H1 (cell line): ENCODE results near the gene SYT10. TPM values are rescaled to one million over a fixed set of nuclear protein-coding genes. Genes with fewer than 3 reads are reported as not detected.

Experiments
- CBX5 ChIP-seq: fragments of 300-800, 300-1000 bp; sonication (generic); IDR thresholded peaks from 2 replicates; pipeline ENCODE4 v1.7.1; 2016; ENCODE audit warnings: antibody characterized with exemption, low read length, low read depth
- CHD7 ChIP-seq: fragments of 300-600 bp; sonication (generic); IDR thresholded peaks from 2 replicates; pipeline ENCODE4 v1.7.1; 2012; ENCODE audit warnings: low read length, moderate library complexity, mild to moderate bottlenecking, inconsistent platforms; ENCODE audit not compliant: insufficient replicate concordance
- CTBP2 ChIP-seq: IDR thresholded peaks from 2 replicates; pipeline ENCODE4 v1.7.0; 2011; ENCODE audit warnings: borderline replicate concordance, mild to moderate bottlenecking, moderate library complexity, mixed read lengths, low read length; ENCODE audit not compliant: insufficient read depth, insufficient read length
- KDM4A ChIP-seq: IDR thresholded peaks from one replicate; pipeline ENCODE4 v1.7.1; 2012; ENCODE audit warnings: low read depth, mild to moderate bottlenecking, moderate library complexity, low read length, inconsistent platforms; ENCODE audit not compliant: severe bottlenecking
- SIN3A ChIP-seq, 2 experiments: IDR thresholded peaks in 1 of 2; conservative IDR thresholded peaks in 1 of 2; 2 replicates each; pipeline ENCODE4 v1.6.1; 2011 to 2012; ENCODE audit warnings: low read length in 2 of 2, improper control_type of control experiment in 1 of 2, low read depth in 1 of 2, mild to moderate bottlenecking in 1 of 2
- SIRT6 ChIP-seq: IDR thresholded peaks from one replicate; pipeline ENCODE4 v1.7.1; 2012; ENCODE audit warnings: low read length, inconsistent platforms
- SP2 ChIP-seq: IDR thresholded peaks from 2 replicates; pipeline ENCODE4 v1.6.1; 2012; ENCODE audit warnings: mild to moderate bottlenecking, low read length, inconsistent platforms
- TAF1 ChIP-seq: IDR thresholded peaks from 2 replicates; pipeline ENCODE4 v1.6.1; 2011; ENCODE audit warnings: mild to moderate bottlenecking, low read depth, low read length
- polyA plus RNA-seq, 7 experiments: library from polyadenylated mRNA; depleted of rRNA in 3 of 7; stranded (reverse) in 5 of 7; unstranded in 2 of 7; fragments of >200 nt in 5 of 7; fragments of 200-250 nt in 2 of 7; gene quantifications; 1 replicate in 5 of 7; 2 replicates in 1 of 7; 4 replicates in 1 of 7; pipeline versions ENCODE4 v1.2.1 to v1.2.3, GENCODE V29; 2011 to 2013; ENCODE audit warnings: missing spikeins in 2 of 7, mixed read lengths in 2 of 7
- total RNA-seq: library from RNA; stranded (reverse); fragmentation: NEBNext Ultra II Directional; extraction: Animal tissue kit (Norgen Biotek cat#: 25700); gene quantifications from 2 replicates; pipeline ENCODE4 v1.2.1, GENCODE V29; 2021

SYT10 gene
- total and polyA plus RNA-seq, 2 of the 8 experiments (the other 6 are each of a cell fraction or from before 2014, with no cell fraction given) = 0.97 to 2.6 TPM

GRCh38 chr12:33440477-33440876 is 858 bp upstream of the SYT10 start (continued):
- TF ChIP-seq CHD7 (no peak), TAF1 (no peak), CTBP2 (no peak), SIRT6 (no peak), SP2 (no peak), KDM4A (no peak), CBX5 (no peak), SIN3A (conservative IDR thresholded peaks at IDR 0.05 in 1 of 2, IDR thresholded peaks at IDR 0.05 in 1 of 2; ENCODE audit: low read depth in 1 of 2, low read length in 2 of 2) (no peak)
- TF ChIP-seq, all 59 proteins: peak for 0
